NCI-H748 (cell line): ENCODE results near the gene LACTBL1.
"Not testable (repeated sequence)": the region's sequence is repeated elsewhere in the genome, so short reads cannot be mapped to it uniquely, and the experiment has no call there.

Experiments
- DNase-seq: peaks from one replicate; lab custom pipeline; 2025; ENCODE audit not compliant: unreplicated experiment; lab: John Stamatoyannopoulos, UW

The LACTBL1 gene

GRCh38 chr1:22972760-22973159, at the start of gene LACTBL1:
LACTBL1 (minus strand) TSS chr1:22972866; CDS start chr1:22972316, 550 bp downstream.
- no peak for DNase-seq

DNA sequence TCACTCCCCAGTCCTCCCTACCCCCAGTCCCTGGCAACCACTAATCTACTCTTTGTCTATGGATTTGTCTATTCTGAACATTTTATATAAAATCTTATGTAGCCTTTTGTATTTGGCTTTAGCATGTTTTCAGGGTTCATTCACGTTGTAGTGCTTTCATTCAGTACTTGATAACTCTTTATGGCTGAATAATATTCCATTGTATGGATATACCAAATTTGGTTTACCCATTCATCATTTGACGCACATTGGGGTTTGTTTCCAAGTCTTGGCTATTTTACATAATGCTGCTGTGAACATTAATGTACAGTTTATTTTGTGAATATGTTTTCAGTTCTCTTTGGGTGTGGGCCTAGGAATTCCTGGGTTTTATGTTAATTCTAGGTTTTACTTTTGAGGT, 49.2 kb upstream of the LACTBL1 start:
- no peak for DNase-seq

GRCh38 chr1:23020706-23021405, 48.2 kb upstream of the LACTBL1 start:
- DNase-seq, result no peak

- DNase-seq, result peak; percentile 61
Measured at GRCh38 chr1:23019863-23020625, 47.4 kb upstream of the LACTBL1 start.

- DNase-seq, result peak; percentile 97
Measured at GRCh38 chr1:23019094-23019862, 46.6 kb upstream of the LACTBL1 start, which contains the start of gene KDM1A. KDM1A (plus strand) TSS chr1:23019468; CDS start chr1:23019597, 129 bp downstream.

DNA sequence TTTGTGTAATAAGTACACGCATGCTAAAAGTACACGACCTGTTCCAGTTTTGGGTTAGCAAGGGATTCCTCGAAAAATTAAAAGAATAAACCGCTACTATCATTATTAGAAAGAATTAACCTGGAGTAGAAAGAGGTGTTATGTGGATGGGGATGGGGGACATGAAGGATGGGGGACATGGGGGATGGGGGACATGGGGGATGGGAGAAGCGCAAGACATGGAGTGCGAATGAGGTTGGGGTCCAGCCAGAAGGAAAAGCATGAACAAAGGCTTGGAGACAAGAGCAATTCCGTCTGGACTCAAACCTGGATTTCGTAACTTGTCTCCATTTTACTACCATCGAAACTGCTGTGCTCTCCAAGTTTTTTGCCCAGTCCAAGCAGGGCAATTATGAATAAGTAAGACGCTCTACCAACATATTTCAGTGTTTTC, 46.0 kb upstream of the LACTBL1 start:
- peak; percentile 37 for DNase-seq

- peak; percentile 92 for DNase-seq
Measured at GRCh38 chr1:23013657-23014056, 41.0 kb upstream of the LACTBL1 start.

DNA sequence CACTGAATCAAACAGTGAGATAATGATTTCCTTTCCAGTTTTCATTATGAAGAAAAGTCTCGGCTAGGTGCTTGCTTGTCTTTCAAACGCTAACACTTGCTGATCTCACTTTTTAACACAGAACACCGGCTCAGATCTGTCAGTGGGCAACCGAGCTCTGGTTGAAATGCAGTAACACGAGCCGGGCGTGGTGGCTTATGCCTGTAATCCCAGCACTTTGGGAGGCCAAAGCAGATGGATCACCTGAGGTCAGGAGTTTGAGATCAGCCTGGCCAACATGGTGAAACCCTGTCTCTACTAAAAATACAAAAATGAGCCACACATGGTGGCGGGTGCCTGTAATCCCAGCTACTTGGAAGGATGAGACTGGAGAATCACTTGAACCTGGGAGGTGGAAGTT, 37.4 kb upstream of the LACTBL1 start:
- not testable (repeated sequence) for DNase-seq

DNA sequence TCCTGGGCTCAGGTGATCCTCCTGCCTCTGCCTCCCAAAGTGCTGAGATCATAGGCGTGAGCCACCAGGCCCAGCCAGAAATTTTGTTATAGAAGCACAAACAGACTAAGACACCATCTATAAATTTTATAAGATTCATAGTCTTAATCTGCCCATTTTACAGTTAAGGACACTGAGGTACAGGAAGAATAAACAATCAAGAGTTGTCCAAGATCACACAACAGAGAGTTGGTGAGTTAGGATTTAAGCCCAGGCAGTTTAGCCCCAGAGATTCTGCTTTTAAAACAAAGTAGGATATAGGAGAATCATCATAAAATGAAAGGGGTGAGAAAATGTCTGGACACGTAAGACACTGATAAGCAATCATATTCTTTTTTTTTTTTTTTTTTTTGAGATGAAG, 36.2 kb upstream of the LACTBL1 start:
- no peak for DNase-seq

DNA sequence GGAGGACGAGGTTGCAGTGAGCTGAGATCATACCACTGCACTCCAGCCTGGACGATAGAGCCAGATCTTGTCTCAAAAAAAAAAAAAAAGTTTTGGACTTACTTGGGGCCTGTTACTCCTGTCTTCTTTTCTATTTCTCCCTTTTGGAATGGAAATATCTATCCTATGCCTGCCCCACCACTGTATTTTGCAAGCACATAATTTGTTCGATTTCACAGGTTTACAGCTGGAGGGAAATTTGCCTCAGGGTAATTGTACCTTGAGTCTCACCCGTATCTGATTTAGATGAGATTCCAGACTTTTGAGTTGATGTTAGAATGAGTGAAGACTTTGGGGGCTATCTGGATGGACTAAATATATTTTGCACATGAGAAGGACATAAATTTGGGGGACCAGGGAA, 34.4 kb upstream of the LACTBL1 start:
- DNase-seq, result no peak

GRCh38 chr1:23004769-23005168, 32.1 kb upstream of the LACTBL1 start:
- DNase-seq, result not testable (repeated sequence)

- DNase-seq, result no peak
Measured at GRCh38 chr1:23004112-23004511, 31.4 kb upstream of the LACTBL1 start.

DNA sequence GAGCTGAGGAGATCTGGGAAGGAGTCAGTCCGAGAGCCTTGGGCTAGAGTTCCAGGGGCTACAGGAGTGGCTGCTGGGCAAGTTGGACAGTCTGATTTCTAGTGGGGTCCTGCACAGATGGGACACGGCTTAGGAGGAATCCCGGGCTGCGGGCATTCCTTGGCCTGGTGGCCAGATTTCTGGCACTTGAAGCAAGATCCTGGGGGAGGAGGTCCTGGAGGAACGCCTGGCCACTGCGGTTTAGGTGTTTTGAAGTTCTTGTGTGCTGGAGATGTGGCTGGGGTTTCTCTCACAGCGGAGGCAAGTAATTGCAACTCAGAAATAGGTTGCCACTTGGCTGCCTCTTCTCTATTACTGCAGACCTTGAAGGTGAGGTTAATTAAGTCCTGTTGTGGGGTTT, 29.6 kb upstream of the LACTBL1 start:
- not testable (repeated sequence) for DNase-seq

DNA sequence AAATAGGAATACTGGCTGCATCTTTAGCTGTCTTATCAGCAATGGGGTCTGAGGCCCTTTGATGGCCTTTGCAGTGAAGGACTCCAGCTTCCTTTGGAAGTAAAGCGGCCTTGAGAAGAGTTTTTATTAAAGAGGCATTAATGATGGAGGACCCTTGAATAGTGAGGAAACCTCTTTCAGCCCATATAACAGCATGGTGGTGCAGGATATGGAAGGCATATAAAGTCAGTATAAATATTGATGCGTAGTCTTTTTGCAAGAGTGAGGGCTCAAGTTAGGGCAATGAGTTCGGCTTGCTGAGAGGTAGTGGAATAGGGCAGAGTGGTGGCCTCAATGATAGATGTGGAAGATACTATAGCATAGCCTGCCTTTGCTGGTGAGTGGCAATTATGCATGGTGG, 27.5 kb upstream of the LACTBL1 start:
- DNase-seq, result not testable (repeated sequence)

DNA sequence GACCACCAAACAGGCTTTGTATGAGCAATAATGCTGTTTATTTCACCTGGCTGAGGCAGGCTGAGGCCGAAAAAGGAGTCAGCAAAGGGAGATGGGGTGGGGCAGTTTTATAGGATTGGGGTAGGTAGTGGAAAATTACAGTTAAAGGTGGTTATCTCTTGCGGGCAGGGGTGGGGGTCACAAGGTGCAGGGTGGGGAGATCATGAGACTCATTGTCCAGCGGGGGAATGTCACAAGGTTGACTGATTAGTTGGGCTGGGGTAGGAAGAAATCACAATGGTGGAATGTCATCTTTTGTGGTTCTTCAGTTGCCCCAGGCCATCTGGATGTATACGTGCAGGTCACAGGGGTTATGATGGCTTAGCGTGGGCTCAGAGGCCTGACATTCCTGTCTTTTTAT, 24.9 kb upstream of the LACTBL1 start:
- not testable (repeated sequence) for DNase-seq

GRCh38 chr1:22995774-22996173, 23.1 kb upstream of the LACTBL1 start:
- no peak for DNase-seq

DNA sequence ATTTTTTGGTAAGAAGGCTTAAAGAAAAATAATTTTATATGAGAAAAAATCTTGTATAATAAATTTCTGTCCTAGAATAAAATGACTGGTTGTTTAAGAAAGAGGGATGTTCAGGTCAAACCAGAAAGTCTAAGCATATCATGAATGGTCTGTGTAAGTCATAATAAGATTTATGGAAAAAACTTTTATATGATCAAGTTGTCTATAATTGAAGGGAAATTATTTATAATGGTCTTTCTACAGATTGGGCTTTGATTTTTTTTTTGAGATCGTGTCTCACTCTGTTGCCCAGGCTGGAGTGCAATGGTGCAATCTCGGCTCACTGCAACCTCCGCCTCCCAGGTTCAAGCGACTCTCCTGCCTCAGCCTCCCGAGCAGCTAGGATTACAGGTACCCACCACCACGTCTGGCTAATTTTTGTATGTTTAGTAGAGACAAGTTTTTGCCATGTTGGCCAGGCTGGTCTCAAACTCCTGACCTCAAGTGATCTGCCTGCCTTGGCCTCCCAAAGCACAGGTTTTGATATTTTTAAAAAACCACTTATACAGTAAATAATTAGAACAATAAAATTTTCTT, 20.6 kb upstream of the LACTBL1 start:
- DNase-seq, result not testable (repeated sequence)

GRCh38 chr1:22992384-22992783, 19.7 kb upstream of the LACTBL1 start:
- not testable (repeated sequence) for DNase-seq

- DNase-seq, result no peak
Measured at GRCh38 chr1:22983944-22984343, 11.3 kb upstream of the LACTBL1 start.

DNA sequence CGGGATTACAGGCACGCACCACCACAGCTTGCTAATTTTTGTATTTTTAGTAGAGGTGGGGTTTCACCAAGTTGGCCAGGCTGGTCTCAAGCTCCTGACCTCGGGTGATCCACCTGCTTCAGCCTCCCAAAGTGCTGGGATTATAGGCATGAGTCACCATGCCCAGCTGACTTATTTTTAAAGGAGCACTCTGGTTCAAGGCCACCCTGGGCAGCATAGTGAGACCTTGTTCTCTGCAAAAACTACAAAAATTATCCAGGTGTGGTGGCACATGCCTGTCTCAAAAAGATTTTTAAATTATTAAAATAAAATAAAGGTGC, 7.8 kb upstream of the LACTBL1 start:
- not testable (repeated sequence) for DNase-seq

GRCh38 chr1:22978299-22978698, 5.6 kb upstream of the LACTBL1 start:
- DNase-seq, result no peak
